T-helper 22 cell (primary cell): Measurements from ENCODE around the gene STIL.

Experiments used
- DNase-seq: peaks from one replicate; pipeline ENCODE4 v3.0.0-alpha.2; 2020; ENCODE audit warnings: low read depth

Gene STIL

DNA sequence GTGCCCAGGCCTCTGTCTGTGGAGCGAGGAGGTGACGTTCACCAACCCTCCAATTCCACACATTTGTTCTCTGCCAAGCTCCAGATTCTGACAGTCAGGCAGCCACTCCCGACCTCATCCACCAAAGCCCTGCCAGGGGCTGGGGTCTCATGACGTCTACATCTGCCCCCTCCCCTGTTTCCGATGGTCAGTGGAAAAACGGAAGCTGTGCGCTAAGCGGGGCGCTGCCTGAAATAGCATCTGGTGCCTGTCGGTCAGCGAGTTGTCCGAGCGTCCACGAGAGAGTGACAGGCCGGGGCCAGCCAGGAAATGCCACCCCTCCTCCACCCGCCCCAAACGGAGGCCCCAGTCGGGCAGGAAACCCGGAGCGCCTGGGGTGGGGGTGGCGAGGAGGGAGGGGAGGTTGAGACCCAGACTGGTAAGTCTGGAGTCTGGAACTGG is 78.7 kb downstream of the STIL start:
- no peak for DNase-seq

DNA sequence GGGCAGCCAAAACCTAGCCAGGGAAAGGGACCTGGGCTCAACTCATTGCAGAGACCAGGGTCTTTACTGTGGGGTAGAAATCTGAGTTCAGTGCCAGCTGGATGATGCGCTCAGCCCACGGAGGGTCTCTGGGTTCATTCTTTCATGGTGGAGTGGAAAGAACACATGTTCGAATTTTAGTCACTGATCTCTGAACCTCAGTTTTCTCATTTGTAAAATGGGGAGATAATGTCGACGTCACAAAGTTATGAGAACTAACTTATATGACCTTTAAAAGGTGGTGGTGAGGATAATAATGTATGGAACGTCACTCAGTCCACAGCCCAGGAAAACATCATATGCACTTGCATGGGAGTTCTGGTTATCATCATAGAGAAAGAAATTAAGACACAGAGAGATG is 80.8 kb downstream of the STIL start:
- DNase-seq = no peak

DNA sequence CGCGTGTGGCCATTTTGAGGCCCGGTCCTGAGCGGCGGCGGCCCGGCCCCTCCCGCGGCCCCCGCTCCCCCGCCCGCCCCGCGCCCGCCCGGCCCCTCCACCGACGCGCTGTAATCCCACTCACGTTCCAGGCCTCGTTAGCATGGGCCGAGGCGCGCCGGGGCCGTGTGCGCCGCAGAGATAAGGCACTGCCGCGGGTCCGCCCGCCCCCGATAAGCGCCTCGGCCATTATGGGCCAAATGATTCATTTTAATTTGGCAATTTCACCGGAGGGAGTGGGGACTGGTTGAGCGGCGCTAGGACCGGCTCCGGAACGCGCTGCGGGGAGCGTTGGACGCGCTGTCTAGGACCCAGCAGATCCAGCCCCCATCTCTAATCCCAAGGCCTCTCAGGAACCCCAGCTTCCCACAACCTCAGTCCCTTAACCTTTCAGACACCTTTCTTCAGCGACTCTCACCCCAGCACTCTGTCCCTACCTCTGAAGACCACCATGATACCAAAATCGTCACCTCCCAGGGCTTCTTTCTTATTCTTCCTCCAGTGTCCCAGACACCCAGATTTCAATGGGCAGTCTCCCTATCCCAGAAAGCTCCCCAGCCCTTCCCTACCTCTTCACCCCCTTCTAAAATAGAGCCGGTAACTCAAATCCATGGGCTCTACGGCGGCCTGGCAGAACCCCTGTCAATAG is 81.6 kb downstream of the STIL start, which contains the start of gene TAL1:
Gene TAL1 (minus strand): TSS at position 39 of the 688 bp plus-strand sequence. CDS start 6,337 bp downstream, outside the sequence.
- DNase-seq = no peak

DNA sequence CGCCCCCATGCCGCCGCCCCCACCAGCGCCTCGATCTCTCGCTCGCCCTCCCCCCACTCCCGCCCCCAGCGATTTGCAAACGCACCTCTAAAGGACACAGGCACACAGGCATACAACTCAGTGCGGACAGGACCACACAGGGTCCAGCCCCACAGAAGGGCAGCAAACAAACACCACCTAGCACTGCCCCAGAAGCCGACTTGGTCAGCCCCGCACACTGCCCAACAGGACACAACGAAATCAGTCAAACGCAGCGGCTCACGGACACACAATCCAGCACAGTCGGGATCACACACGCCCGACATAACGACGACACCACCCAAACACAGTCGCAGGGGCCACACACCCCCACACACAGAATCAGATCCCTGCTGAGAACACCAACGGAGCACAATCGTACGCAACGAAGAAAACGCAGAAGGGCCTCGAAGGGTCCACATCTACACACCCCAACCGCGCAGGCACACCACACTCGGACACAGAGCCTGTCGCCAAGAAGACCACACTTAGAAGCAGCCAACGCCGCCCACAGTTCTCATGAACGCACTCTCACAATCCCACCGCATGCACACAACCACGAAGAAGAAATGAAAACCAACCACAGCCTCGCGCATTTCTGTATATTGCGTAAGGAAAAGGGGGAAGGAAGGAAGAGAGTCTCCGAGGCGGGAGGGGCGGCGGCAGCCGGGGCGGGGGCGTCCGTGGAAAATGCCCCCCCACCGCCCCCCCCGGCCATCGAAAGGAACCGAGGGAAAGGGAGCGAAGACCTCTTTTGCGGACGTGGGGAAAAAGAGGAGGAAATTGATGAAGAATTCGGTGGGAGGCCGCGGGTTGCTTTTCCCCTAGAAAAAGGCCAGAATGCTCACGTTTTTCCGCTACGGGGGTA is 82.4 kb downstream of the STIL start:
- DNase-seq = no peak

DNA sequence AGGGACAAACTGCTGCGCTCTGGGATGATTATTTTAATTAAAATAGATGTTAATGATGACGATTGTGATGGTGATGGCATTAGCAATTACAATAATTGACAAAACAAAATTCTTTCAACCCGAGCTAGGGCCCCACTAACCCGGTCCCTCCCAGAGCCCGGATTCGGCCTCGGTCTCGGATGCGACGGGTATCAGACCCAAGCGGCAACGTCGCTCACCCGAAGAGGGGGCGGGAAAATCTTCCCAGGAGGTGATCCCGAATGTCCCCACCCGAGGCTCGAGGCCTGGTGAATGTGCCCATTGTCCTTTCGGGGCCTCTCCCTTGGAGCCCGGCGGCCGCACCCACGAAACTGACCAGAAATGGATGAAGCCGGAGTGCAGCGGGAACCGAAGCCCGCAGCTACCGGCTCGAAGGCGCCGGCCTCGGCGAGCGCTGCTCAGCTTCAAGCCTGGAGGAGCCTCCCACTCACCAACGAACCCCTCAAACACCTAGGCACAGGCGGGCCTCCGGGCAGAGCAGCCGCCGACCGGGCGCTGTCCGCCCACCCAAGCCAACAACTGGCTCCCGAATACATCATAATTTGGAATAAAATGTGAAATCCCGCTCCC is 83.2 kb downstream of the STIL start:
- no peak for DNase-seq

DNA sequence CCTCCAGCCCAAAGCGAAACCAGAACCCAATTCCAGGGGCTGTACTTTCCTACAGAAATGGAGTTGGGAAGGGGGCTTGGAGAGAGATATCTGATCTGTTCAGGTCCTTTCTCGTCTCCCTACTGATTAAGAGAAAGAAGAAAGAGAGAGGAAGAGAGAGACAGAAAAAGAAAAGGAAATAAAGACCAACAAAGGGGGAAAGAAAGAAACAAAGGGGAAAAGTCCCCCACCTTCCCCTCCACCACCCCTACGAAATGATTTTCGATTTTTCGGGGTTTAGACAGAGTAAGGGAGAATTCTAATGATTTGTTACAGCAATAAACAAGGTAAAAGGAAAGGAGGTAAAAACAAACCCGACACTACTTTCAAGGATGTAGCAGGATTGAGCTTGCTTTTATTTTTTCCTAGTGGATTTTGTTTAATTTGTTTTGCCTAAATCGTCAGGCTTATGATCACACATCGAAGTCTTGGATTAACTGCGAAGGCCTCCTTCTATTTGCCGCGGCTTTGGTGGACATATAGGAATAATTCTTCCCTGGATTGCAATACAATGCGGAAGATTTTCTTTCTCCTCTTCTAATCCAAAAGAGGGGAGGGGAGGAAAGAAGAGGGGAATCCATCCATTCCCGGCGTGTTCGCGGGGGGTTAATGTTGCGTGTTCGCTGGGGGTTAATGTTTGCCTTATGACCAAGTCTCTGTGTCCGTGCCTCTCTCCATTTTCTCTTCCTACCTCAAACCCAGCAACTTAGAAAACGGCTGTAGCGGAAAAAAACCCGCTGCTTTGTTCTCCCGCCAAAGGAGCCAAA is 83.9 kb downstream of the STIL start:
- no peak for DNase-seq

DNA sequence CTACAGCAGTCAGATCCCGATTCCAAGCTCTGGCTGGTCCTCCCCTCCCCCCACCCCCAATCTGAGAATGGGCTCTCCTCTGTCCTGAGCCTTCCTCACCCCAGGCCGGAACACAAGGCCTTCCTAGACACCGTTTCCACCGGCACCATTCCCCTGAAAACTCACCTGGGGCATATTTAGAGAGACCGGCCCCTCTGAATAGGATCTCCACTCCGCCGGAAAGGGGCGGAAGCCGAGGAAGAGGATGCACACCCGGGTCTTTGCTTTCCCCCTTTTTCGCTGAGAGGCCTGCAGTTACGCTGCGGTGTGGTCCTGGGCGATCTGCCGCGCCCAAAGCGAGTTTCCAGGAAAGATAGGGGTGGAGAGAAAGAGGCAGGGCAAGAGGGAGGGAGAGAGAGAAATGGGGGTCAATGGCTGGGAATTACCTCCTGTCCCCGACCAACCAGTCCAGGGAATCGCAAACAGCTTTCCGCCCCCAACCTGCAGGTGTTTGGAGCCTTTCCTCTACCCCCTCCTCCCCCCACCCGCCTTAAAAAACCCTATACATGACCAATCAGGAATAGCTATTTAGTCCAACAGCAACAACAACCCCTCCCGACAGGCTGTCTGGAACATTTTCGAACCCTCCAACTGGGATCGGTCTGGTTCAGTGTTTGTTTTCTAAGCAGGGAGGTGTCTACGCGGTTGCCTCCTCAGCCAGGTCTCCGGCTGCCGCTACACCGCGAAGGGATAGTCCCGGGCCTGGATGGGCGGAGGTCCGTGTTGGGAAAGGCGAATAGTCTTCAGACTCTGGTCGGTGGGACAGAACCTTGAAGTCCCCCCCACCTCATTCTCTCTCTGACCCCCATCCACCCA is 84.7 kb downstream of the STIL start:
- DNase-seq = no peak

DNA sequence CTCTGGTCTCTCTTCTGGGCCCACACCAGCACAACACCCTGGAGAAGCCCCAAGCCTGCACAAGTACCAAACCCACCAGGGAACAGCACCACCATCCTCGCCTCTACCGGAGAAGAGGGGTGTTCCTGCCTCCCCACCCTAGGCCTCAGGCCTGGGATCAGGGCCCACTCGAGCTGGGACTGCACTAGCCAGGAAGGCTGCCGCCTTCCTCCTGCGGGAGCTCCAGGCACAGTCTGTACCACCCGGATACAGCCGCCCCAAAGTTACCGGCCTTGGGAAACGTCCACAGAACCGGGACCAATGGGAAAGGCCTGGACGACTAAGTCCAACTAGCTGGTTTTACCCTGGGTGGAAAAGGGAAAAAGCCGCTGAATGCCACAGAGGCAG is 85.3 kb downstream of the STIL start:
- DNase-seq = no peak

DNA sequence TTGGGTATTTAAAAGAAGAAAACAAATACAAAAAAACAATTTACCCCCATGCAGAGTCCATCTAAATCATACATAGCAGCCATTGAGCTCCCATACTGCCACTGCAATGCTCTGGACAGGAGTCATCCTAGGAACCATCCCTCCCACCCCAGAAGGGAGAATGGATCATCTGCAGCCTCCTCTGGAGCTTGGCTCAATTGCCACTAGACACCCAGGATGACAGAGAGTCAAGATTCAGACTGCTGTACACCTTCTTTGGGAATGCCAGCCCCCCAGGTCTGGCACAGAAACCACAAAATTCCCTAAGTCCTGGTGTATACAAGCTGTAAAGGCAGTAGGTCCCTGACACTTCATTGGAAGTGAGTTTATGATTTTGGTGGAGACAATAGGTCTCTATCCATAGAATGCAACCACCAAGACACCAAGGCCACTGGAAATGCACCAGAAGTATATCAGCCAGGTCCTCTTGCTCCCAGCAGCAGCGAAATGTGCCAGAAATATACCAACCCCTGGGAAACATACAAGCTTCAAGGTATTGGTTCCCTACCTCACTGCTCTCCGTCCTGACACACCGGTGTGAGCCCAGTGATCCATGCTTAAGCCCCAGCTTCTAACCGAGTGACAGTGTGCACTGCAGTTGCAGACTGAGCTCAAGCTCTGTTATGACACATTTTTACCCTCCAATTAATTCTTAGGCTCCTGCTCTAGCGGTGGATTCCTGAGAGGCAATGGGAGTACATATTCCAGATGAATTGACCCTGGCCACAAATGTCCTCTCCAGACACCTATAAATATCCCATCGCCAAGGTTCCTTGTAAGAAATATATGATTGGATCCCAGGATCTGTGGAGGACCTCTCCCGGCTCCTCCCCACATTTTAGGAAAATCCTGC is 86.4 kb downstream of the STIL start:
- no peak for DNase-seq

DNA sequence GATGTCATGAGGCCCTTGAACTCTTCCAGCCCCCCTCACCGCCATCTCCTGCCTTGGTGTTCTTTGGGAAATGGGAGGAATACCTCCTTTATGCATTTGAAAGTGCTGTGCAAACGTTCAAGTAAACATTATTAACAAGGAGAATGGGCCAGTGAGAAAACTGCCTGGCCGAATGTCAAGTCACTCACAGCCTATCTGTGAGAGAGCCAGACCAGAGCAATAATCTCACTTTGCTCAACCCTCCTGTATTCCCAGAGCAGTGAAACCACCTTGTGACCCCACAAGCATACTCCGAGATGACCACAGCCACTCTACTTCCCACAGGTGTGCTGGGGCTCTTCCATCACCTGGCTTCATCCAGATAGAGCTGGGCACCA is 87.1 kb downstream of the STIL start:
- DNase-seq = no peak

DNA sequence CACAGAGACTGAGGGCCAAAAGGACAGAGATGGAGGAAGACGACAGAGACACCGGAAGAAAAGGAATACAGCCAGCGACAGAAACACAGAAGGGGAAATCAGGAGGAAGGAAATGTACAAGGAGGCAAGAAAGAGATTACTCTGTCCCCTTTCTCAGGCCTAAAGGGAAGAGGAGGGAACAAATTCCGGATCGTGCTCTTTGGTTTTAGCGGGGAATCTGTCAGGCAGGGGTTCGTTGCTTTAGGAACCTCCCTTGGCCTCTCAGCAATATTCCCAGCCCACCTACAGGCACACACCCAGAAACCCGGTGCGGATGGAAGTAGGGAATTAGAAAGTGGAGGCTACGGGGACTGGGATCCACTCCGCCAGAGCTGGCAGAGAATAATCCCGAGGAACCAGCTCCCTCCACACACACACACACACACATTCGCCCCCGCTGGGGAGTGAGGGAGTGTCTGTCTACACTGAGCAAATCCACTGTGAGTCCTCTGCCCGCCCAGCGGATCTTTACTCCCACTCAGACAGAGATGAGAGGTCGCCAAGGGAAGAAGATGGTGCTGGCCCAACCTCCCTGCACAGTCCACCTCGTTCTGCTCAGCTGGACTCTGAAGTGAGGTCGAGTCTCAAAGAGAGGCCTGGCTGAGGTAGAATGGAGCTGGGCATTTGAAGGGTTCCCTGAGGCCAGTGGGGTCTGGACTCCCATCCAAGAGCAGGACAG is 87.7 kb downstream of the STIL start:
- DNase-seq = no peak

DNA sequence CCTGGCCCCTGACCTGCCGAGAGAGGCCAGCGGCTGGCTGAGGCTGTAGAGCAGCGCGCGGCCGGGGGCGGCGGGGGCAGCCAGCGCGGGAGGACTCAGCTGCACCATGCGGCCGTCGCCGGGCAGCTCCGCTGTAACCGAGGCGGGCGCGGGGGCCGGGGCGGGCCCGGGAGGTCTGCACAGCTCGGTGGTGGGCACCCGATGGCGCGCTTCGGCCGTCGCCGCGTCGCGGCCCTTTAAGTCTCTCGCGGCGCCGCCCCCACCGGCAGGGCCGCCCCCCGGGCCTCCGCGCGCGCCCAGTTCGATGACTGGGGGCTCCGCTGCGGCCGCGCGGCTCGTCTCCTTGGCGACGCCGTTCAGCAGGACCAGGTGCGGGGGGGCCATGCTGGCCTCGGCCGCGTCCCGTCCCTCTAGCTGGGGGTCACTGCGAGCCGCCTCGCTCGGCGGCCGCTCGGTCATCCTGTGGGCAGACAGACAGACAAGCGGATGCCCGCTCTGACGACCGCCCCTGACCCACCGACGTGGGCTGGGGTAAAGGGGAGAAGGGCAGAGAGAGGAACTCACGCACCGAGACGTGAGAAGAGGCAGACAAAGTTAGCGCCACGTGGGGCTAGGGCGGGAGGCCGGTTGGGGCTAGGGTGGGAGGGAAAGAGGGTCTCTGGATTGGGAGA is 88.4 kb downstream of the STIL start:
- DNase-seq = no peak

DNA sequence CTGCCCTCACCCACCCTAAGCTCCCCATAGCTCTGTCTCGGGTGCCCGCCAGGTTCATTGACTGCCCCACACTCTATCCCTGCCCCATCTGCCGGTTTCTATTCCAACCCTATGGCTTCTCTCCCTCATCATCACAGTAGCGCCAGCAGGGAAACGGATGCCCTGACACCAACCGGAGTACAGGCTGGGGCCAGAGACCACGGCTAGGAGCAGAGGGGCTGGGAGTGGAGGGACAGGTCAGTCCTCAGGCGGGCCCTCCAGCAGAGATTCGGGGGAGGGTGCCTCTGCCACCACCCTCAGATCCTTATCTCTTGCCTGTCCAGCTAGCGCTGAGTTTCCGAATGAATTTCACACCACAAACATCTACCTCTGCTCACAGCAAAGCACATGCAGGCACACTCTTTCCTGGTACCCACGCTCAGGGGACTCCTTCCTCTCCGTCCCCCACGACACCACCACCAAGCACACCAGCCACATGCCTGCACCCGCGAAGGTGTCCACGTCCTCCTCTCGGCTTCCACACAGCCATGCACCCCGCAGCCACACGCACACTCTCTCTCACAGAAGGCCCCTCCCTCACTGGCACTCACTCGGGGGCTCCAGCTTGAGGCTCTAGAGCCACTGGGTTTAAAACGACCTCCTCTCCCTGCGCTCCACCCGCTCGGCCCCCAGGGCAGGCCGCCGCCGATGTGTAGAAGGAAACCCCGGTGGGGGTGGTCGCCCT is 89.1 kb downstream of the STIL start:
- no peak for DNase-seq

DNA sequence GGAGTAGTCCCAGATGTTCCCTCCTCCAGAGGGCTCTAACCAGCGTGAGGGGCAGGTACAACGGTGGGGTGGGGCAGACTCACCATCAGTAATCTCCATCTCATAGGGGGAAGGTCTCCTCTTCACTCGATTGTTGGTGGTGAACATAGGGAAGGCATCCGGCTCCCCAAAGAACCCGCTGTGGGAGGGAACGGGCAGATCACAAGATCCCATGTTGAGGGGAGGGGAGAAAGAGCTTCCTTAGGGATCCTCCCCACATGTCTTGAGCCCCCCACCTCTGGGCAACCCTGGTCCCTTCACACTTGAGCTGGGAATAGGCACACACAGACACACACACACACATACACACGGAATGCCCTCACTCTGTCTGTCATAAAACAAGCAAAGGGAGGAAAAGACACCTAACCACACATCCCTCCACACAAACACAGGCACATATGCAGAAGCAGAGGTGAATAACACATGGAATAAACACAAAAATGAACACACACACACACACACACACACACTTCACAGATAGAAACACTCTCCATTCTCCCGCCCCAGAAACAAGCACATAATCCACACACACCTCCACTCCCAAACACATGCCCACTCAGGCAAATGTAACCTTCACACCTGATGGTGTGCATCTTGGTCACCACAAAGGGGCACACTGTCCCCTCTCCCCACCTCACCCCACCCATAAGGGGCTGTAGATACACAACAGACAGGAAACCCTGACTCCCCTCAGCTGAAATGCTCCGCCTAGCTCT is 89.8 kb downstream of the STIL start:
- DNase-seq = no peak

DNA sequence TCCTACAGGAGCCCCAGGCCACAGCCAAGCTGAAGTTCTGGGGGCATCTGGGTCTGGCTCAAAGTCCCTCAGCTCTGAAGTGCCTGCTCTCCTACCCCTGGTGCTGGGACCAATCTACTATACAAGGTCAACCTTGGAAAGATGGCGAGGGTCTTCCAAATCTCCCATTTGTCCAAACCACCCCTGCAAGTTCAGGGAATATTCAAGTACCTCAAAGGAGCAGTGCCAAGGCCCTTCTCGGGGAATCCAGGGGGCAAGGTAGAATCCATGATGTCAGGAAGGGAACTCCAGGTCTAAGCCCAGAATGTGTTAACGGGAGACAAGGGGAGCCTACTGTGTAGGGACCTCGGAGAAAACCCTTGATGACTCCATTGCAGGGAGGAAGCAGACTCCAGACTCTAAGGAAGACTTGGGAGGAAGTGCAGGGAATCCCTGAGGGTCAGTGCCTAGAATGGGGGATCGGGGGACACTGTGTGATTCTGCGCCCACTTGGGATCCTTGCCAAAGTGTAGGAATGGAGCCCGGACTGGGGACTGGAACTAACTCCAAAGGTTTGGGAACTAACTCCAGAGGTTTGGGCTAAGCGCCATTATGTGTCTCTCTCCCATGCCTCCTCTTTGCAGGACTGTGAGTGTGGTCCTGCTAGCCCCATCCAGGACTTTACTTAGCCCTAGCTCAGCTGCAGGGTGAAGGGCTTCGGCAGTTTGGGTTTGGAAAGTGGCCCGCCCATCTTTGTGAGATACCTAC is 90.6 kb downstream of the STIL start:
- DNase-seq = no peak

DNA sequence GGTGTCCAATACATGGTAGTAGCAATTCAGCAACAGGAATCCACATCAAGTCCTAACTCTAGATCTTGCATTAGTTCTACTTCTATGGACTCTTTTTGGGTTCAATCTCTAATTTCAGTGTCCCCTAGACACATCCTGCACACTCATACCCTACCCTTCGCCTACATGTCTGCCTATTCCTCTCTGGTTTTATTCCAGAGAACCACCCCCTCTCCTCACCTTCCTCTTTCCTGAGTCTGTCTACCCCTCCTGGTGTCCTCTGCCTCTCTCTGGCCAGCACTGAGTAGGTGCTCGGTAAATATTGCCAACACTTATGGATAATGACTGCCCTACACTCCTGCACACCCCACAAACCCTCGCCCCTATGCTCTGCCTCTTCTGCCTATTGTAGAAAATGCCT is 91.5 kb downstream of the STIL start:
- no peak for DNase-seq
